GM12891 (cell line): ENCODE results near the gene GRM7.

Experiments used
- POLR2A ChIP-seq: IDR thresholded peaks from 2 replicates; pipeline ENCODE4 v1.6.1; 2011; ENCODE audit warnings: low read depth, low read length, control low read depth
- POLR2AphosphoS5 ChIP-seq: IDR thresholded peaks from 2 replicates; pipeline ENCODE4 v1.6.1; 2011; ENCODE audit warnings: low read depth, low read length, control low read depth

DNA sequence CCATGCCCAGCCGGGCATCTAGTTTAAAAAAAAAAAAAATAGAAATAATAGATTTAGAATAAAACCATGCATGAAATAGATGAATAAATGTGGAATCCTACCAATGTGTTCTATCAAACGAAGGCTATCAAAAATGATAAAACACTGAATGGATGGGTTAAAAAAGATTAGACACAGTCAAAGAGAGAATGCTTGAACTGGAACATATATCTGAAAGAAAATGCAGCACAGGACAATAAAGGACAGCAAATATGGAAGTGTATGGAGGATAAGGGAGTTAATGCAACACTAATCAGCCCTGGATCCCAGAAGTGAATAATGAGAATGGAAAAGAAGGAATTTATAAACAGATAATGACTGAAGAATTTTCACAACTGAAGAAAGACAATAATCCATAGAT is 571.7 kb downstream of the GRM7 start:
- TF ChIP-seq POLR2A (no peak), POLR2AphosphoS5 (no peak)
